ENCODE data around the gene ACBD7.

ACBD7 gene

DNA sequence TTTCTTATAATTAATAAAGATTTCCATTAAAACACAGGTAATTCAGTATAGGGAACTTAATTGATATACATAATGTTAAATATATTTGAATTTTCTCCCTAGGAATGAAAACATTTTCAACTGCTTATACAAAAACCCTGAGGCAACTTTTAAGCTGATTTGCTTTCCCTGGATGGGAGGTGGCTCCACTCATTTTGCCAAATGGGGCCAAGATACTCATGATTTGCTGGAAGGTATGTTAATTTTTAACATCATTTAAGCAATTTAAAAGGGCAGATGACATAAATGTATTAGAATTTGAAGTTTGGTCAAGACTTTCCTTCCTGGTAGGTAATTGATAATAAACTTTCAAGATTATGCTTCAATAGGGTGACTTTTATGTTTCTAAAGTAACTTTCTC lies 39.0 kb downstream of the ACBD7 start:
- Histone ChIP-seq H3K4me2 (ENCODE audit: low read length) (no peak overlapping the region), H3K27me3 (ENCODE audit: control insufficient read depth, insufficient read depth, low read length) (no peaks in the 10 kb centered on the region), H3K4me3 (ENCODE audit: low read length) (no peak overlapping the region), H3K4me1 (ENCODE audit: control insufficient read depth, insufficient read depth, low read length) (peaks cover 25% of the 10 kb centered on the region), H3K9me3 (replicated peaks; ENCODE audit: low read length) (no peaks in the 10 kb centered on the region), H3K36me3 (ENCODE audit: insufficient read depth, low read length) (no peaks in the 10 kb centered on the region), H3K9ac (ENCODE audit: low read depth, low read length) (no peak overlapping the region)

DNA sequence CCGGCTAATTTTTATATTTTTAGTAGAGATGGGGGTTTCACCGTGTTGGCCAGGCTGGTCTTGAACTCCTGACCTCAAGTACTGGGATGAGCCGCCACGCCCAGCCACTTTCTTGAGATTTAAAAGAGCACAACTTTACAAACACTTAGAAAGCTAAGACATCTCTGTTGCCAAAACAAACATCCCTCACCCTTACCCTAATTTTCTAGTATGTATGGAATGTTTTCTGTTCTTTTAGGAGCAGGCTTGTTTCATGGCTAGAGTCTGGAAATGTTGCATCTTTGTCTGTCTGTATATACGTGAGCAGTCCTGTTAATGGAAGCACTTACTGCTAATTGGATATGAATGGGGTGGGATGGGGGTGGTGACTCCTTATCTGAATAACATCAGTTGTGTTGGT lies 42.0 kb downstream of the ACBD7 start:
- Histone ChIP-seq H3K9ac (ENCODE audit: low read depth, low read length) (no peak overlapping the region), H3K4me2 (ENCODE audit: low read length) (peak overlapping the region; percentile 22), H3K27me3 (ENCODE audit: control insufficient read depth, insufficient read depth, low read length) (no peaks in the 10 kb centered on the region), H3K4me3 (ENCODE audit: low read length) (no peak overlapping the region), H3K36me3 (ENCODE audit: insufficient read depth, low read length) (no peaks in the 10 kb centered on the region), H3K4me1 (ENCODE audit: control insufficient read depth, insufficient read depth, low read length) (peaks cover 27% of the 10 kb centered on the region), H3K9me3 (replicated peaks; ENCODE audit: low read length) (no peaks in the 10 kb centered on the region)

- Histone ChIP-seq H3K4me3 (ENCODE audit: low read length) (no peak overlapping the region), H3K9ac (ENCODE audit: low read depth, low read length) (no peak overlapping the region), H3K4me1 (ENCODE audit: control insufficient read depth, insufficient read depth, low read length) (peaks cover 27% of the 10 kb centered on the region), H3K27me3 (ENCODE audit: control insufficient read depth, insufficient read depth, low read length) (no peaks in the 10 kb centered on the region), H3K4me2 (ENCODE audit: low read length) (no peak overlapping the region), H3K36me3 (ENCODE audit: insufficient read depth, low read length) (no peaks in the 10 kb centered on the region), H3K9me3 (replicated peaks; ENCODE audit: low read length) (no peaks in the 10 kb centered on the region)
These were observed 43.2 kb downstream of the ACBD7 start for GRCh38 chr10:15045380-15045779.

- Histone ChIP-seq H3K36me3 (ENCODE audit: insufficient read depth, low read length) (no peaks in the 10 kb centered on the region), H3K9ac (ENCODE audit: low read depth, low read length) (no peak within 1 kb of the TSS), H3K4me3 (ENCODE audit: low read length) (no peak within 1 kb of the TSS), H3K4me2 (ENCODE audit: low read length) (peak within 1 kb of the TSS; percentile 22), H3K4me1 (ENCODE audit: control insufficient read depth, insufficient read depth, low read length) (peaks cover 27% of the 10 kb centered on the region), H3K27me3 (ENCODE audit: control insufficient read depth, insufficient read depth, low read length) (peaks cover 3% of the 10 kb centered on the region), H3K9me3 (replicated peaks; ENCODE audit: low read length) (no peaks in the 10 kb centered on the region)
These were observed 44.9 kb downstream of the ACBD7 start, which contains the start of gene OLAH for GRCh38 chr10:15043674-15044073. OLAH (plus strand) TSS chr10:15043943; CDS start chr10:15047289, 3,346 bp downstream.

DNA sequence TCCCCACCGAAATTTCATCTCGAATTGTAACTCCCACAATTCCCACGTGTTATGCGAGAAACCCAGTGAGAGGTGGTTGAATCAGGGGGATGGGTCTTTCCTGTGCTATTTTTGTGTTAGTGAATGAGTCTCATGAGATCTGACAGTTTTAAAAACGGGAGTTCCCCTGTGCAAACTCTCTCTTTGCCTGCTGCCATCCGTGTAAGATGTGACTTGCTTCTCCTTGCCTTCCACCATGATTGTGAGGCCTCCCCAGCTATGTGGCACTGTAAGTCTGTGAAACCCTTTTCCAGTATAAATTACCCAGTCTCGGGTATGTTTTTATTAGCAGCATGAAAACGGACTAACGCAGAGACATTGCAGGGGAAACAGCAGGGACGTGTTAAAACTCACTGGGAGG lies 50.2 kb downstream of the ACBD7 start:
- H3K36me3 ChIP-seq (ENCODE audit: insufficient read depth, low read length) = no peaks in the 10 kb centered on the region
- no peaks in the 10 kb centered on the region for H3K9me3 ChIP-seq (replicated peaks; ENCODE audit: low read length)
- no peak overlapping the region for H3K9ac ChIP-seq (ENCODE audit: low read depth, low read length)
- H3K27me3 ChIP-seq (ENCODE audit: control insufficient read depth, insufficient read depth, low read length) = peaks cover 3% of the 10 kb centered on the region
- H3K4me1 ChIP-seq (ENCODE audit: control insufficient read depth, insufficient read depth, low read length) = peaks cover 10% of the 10 kb centered on the region
- no peak overlapping the region for H3K4me2 ChIP-seq (ENCODE audit: low read length)
- no peak overlapping the region for H3K4me3 ChIP-seq (ENCODE audit: low read length)

- no peaks in the 10 kb centered on the region for H3K36me3 ChIP-seq (ENCODE audit: insufficient read depth, low read length)
- H3K4me1 ChIP-seq (ENCODE audit: control insufficient read depth, insufficient read depth, low read length) = peaks cover 10% of the 10 kb centered on the region
- no peak overlapping the region for H3K4me2 ChIP-seq (ENCODE audit: low read length)
- H3K9me3 ChIP-seq (replicated peaks; ENCODE audit: low read length) = no peaks in the 10 kb centered on the region
- no peak overlapping the region for H3K4me3 ChIP-seq (ENCODE audit: low read length)
- H3K27me3 ChIP-seq (ENCODE audit: control insufficient read depth, insufficient read depth, low read length) = peaks cover 3% of the 10 kb centered on the region
- H3K9ac ChIP-seq (ENCODE audit: low read depth, low read length) = no peak overlapping the region
These were observed 50.9 kb downstream of the ACBD7 start for GRCh38 chr10:15037691-15038090.

GRCh38 chr10:15035385-15036301 lies 52.9 kb downstream of the ACBD7 start:
- H3K9me3 ChIP-seq (replicated peaks; ENCODE audit: low read length) = no peaks in the 10 kb centered on the region
- H3K27me3 ChIP-seq (ENCODE audit: control insufficient read depth, insufficient read depth, low read length) = peaks cover 3% of the 10 kb centered on the region
- no peaks in the 10 kb centered on the region for H3K36me3 ChIP-seq (ENCODE audit: insufficient read depth, low read length)
- H3K4me2 ChIP-seq (ENCODE audit: low read length) = peak overlapping the region; percentile 0
- no peak overlapping the region for H3K9ac ChIP-seq (ENCODE audit: low read depth, low read length)
- H3K4me1 ChIP-seq (ENCODE audit: control insufficient read depth, insufficient read depth, low read length) = peaks cover 10% of the 10 kb centered on the region
- no peak overlapping the region for H3K4me3 ChIP-seq (ENCODE audit: low read length)

- no peaks in the 10 kb centered on the region for H3K9me3 ChIP-seq (replicated peaks; ENCODE audit: low read length)
- H3K27me3 ChIP-seq (ENCODE audit: control insufficient read depth, insufficient read depth, low read length) = peaks cover 5% of the 10 kb centered on the region
- H3K9ac ChIP-seq (ENCODE audit: low read depth, low read length) = no peak overlapping the region
- no peaks in the 10 kb centered on the region for H3K4me1 ChIP-seq (ENCODE audit: control insufficient read depth, insufficient read depth, low read length)
- no peak overlapping the region for H3K4me2 ChIP-seq (ENCODE audit: low read length)
- H3K4me3 ChIP-seq (ENCODE audit: low read length) = no peak overlapping the region
- H3K36me3 ChIP-seq (ENCODE audit: insufficient read depth, low read length) = no peaks in the 10 kb centered on the region
These were observed 60.8 kb downstream of the ACBD7 start for GRCh38 chr10:15027741-15028140.
